ENCODE data around the gene GRID2.

GRID2 gene

GRCh38 chr4:92615049-92615448 is 311.3 kb downstream of the GRID2 start:
- no peak overlapping the region for H3K4me3 ChIP-seq (ENCODE audit: low read length)
- no peak for TF ChIP-seq CTCF (IDR thresholded peaks at IDR 0.05; ENCODE audit: insufficient read depth, low read depth, low read length, missing control alignments)

GRCh38 chr4:92618968-92619367 is 315.2 kb downstream of the GRID2 start:
- DNase-seq (ENCODE audit: low read depth), result peak; percentile 16
- no peak overlapping the region for H3K4me3 ChIP-seq (ENCODE audit: low read length)
- peak; percentile 15 for TF ChIP-seq CTCF (IDR thresholded peaks at IDR 0.05; ENCODE audit: insufficient read depth, low read depth, low read length, missing control alignments)

More at GRCh38 chr4:92615049-92615448, 311.3 kb downstream of the GRID2 start:
- no peak for DNase-seq (ENCODE audit: low read depth)

- no peak for TF ChIP-seq CTCF (IDR thresholded peaks at IDR 0.05; ENCODE audit: insufficient read depth, low read depth, low read length, missing control alignments)
- DNase-seq (ENCODE audit: low read depth), result no peak
Observed at GRCh38 chr4:92629302-92629701, 325.5 kb downstream of the GRID2 start.

GRCh38 chr4:92634882-92635281 is 331.1 kb downstream of the GRID2 start:
- no peak for TF ChIP-seq CTCF (IDR thresholded peaks at IDR 0.05; ENCODE audit: insufficient read depth, low read depth, low read length, missing control alignments)
- no peak overlapping the region for H3K4me3 ChIP-seq (ENCODE audit: low read length)
- no peak for DNase-seq (ENCODE audit: low read depth)

More at GRCh38 chr4:92629302-92629701, 325.5 kb downstream of the GRID2 start:
- H3K4me3 ChIP-seq (ENCODE audit: low read length), result no peak overlapping the region

- H3K4me3 ChIP-seq (ENCODE audit: low read length), result no peak overlapping the region
- TF ChIP-seq CTCF (IDR thresholded peaks at IDR 0.05; ENCODE audit: insufficient read depth, low read depth, low read length, missing control alignments), result no peak
- peak; percentile 6 for DNase-seq (ENCODE audit: low read depth)
Observed at GRCh38 chr4:92636038-92636806, 332.5 kb downstream of the GRID2 start.

GRCh38 chr4:92641409-92641808 is 337.6 kb downstream of the GRID2 start:
- H3K4me3 ChIP-seq (ENCODE audit: low read length), result no peak overlapping the region
- no peak for DNase-seq (ENCODE audit: low read depth)
- TF ChIP-seq CTCF (IDR thresholded peaks at IDR 0.05; ENCODE audit: insufficient read depth, low read depth, low read length, missing control alignments), result no peak

- no peak overlapping the region for H3K4me3 ChIP-seq (ENCODE audit: low read length)
- DNase-seq (ENCODE audit: low read depth), result no peak
- no peak for TF ChIP-seq CTCF (IDR thresholded peaks at IDR 0.05; ENCODE audit: insufficient read depth, low read depth, low read length, missing control alignments)
Observed at GRCh38 chr4:92646826-92647225, 343.1 kb downstream of the GRID2 start.
